ENCODE results near the gene SPATA31C1.

GRCh38 chr9:87882627-87883026, 35.1 kb upstream of the SPATA31C1 start, which contains the start of gene SPATA31E1:
- TF ChIP-seq GTF2I (CRISPR knock-in tag; conservative IDR thresholded peaks at IDR 0.05) (no peak), NFE2L1 (CRISPR knock-in tag; IDR thresholded peaks at IDR 0.05) (no peak)

All from WTC11 (cell line).